Spleen (tissue), 7 donors: ENCODE data around the gene YIPF3.

Source experiments
- CTCF ChIP-seq, 11 experiments: fragments of 200-600 bp in 7 of 11; fragments of 450-650 bp in 4 of 11; sonication (generic) in 4 of 11; IDR thresholded peaks in 8 of 11; conservative IDR thresholded peaks in 3 of 11; 1 replicate in 7 of 11; 2 replicates in 4 of 11; pipeline versions ENCODE4 v1.4.0 to v1.8.0; 2016 to 2021; ENCODE audit warnings: antibody characterized with exemption in 11 of 11, inconsistent platforms in 4 of 11, mild to moderate bottlenecking in 1 of 11
- POLR2A ChIP-seq, 3 donors: fragments of 450-650 bp; IDR thresholded peaks; one replicate each; pipeline ENCODE4 v1.5.1; 2017; ENCODE audit warnings: antibody characterized with exemption in 3 of 3, mild to moderate bottlenecking in 1 of 3
- POLR2AphosphoS5 ChIP-seq, 3 donors: sonication (generic); formaldehyde crosslinking; IDR thresholded peaks; one replicate each; pipeline ENCODE4 v1.5.1; 2017; ENCODE audit warnings: antibody characterized with exemption in 3 of 3
- donor health status: DM: no; HTN: no; CAD: no; lungs with moderate emphysema.
- donor health status: DM: no; HTN: no; CAD: no.
- donor health status: DM: no; HTN: no; CAD: no.

GRCh38 chr6:43493230-43493629 is 23.5 kb downstream of the YIPF3 start:
- TF ChIP-seq POLR2A (IDR thresholded peaks at IDR 0.05), result no peak
- no peak for TF ChIP-seq POLR2AphosphoS5 (IDR thresholded peaks at IDR 0.05)
- no peak for TF ChIP-seq CTCF (IDR thresholded peaks at IDR 0.05 in 8 of 11, conservative IDR thresholded peaks at IDR 0.05 in 3 of 11)
